Right ventricle myocardium superior (tissue), 1 donor: ENCODE data around the gene ANKRD9. TPM values are rescaled to one million over a fixed set of nuclear protein-coding genes. Genes with fewer than 3 reads are reported as not detected.

ENCODE experiments used
- ATAC-seq: fragments of 200-7000 bp; cut with Tn5 transposase; one replicate; pipeline ENCODE4 v1.9.1; 2020; ENCODE audit warnings: mild to moderate bottlenecking; ENCODE audit not compliant: poor library complexity
- DNase-seq: peaks from one replicate; pipeline ENCODE4 v3.0.0-alpha.2; 2020
- intact Hi-C: fragments of 100-400 bp; cut with DNase I; formaldehyde crosslinking; loops from one replicate; pipeline ENCODE4 v1.11.2; 2022
- microRNA-seq: library from miRNA; unstranded; fragments of <30 nt; microRNA quantifications from one replicate; pipeline ENCODE4 v1.2.0, GENCODE V29; 2020
- total RNA-seq: library from RNA; stranded (reverse); fragmentation: NEBNext Ultra II Directional; extraction: Animal tissue kit (Norgen Biotek cat#: 25700); gene quantifications from one replicate; pipeline ENCODE4 v1.2.1, GENCODE V29; 2021
- donor health status: DM: no; HTN: yes; CAD: no; lungs with severe emphysema.

Gene ANKRD9
- total RNA-seq, 1 donor from 2014 or later, result 159 TPM

- DNase-seq, result no peak
- ATAC-seq, result peak; percentile 91
- intact Hi-C loops, result no loop called here
These were observed 47.9 kb downstream of the ANKRD9 start for GRCh38 chr14:102461490-102462338.

- no peak for DNase-seq
- no peak for ATAC-seq
- intact Hi-C loops, result no loop called here
These were observed 52.1 kb downstream of the ANKRD9 start for GRCh38 chr14:102457509-102457908.

- ATAC-seq (no peak), DNase-seq (no peak)
- intact Hi-C loops, result no loop called here
These were observed 54.9 kb downstream of the ANKRD9 start for GRCh38 chr14:102454711-102455110.

GRCh38 chr14:102452302-102452701, 57.3 kb downstream of the ANKRD9 start:
- no peak for DNase-seq
- intact Hi-C loops, result no loop called here
- ATAC-seq, result no peak

Small RNA genes within 50 kb of the gene (microRNA-seq; reads per million reads assigned to microRNA genes)
- gene MIR4309, result not detected

Other genes starting within 250 kb of the ANKRD9 start
- 10.8 TPM for gene MOK, start 204.6 kb downstream of the ANKRD9 start, total RNA-seq
- 7.8 TPM for gene ZNF839, start 190.0 kb downstream of the ANKRD9 start, total RNA-seq
- 36.0 TPM for gene CINP, start 146.9 kb downstream of the ANKRD9 start, total RNA-seq
- gene TECPR2, start 146.8 kb downstream of the ANKRD9 start, total RNA-seq, result 21.3 TPM
- gene RCOR1, start 82.9 kb upstream of the ANKRD9 start, total RNA-seq, result 10.8 TPM